HG03159 (cell line): ENCODE measurements around the gene SERPIND1.
"Not testable (repeated sequence)": the region's sequence is repeated elsewhere in the genome, so short reads cannot be mapped to it uniquely, and the experiment has no call there.

Experiments used
- ATAC-seq: cut with Tn5 transposase; IDR thresholded peaks from one replicate; pipeline ENCODE4 v1.9.1; 2021; ENCODE audit warnings: mild to moderate bottlenecking, moderate library complexity; ENCODE audit not compliant: unreplicated experiment

Gene SERPIND1

GRCh38 chr22:20746431-20747189 is 27.3 kb upstream of the SERPIND1 start:
- no peak for ATAC-seq

- no peak for ATAC-seq
Measured at GRCh38 chr22:20747223-20747622, 26.7 kb upstream of the SERPIND1 start.

GRCh38 chr22:20748082-20748481 is 25.8 kb upstream of the SERPIND1 start:
- ATAC-seq: no peak

GRCh38 chr22:20748731-20749428 is 25.0 kb upstream of the SERPIND1 start:
- peak; percentile 60 for ATAC-seq

GRCh38 chr22:20749453-20749852 is 24.5 kb upstream of the SERPIND1 start:
- no peak for ATAC-seq

- no peak for ATAC-seq
Measured at GRCh38 chr22:20750461-20751184, 23.3 kb upstream of the SERPIND1 start.

- ATAC-seq: no peak
Measured at GRCh38 chr22:20751185-20751851, 22.6 kb upstream of the SERPIND1 start.

- no peak for ATAC-seq
Measured at GRCh38 chr22:20752104-20752741, 21.7 kb upstream of the SERPIND1 start.

- ATAC-seq: no peak
Measured at GRCh38 chr22:20752873-20753272, 21.0 kb upstream of the SERPIND1 start.

GRCh38 chr22:20756846-20757245 is 17.1 kb upstream of the SERPIND1 start:
- no peak for ATAC-seq

GRCh38 chr22:20758688-20759087 is 15.2 kb upstream of the SERPIND1 start:
- ATAC-seq: no peak

GRCh38 chr22:20760084-20760483 is 13.8 kb upstream of the SERPIND1 start:
- ATAC-seq: no peak

- ATAC-seq: no peak
Measured at GRCh38 chr22:20761536-20761935, 12.4 kb upstream of the SERPIND1 start.

- ATAC-seq: no peak
Measured at GRCh38 chr22:20762233-20762796, 11.6 kb upstream of the SERPIND1 start.

GRCh38 chr22:20763630-20764470 is 10.1 kb upstream of the SERPIND1 start:
- no peak for ATAC-seq

- no peak for ATAC-seq
Measured at GRCh38 chr22:20764471-20764720, 9.5 kb upstream of the SERPIND1 start.

- no peak for ATAC-seq
Measured at GRCh38 chr22:20764729-20765128, 9.2 kb upstream of the SERPIND1 start.

GRCh38 chr22:20765938-20766337 is 8.0 kb upstream of the SERPIND1 start:
- ATAC-seq: no peak

- no peak for ATAC-seq
Measured at GRCh38 chr22:20766530-20766929, 7.4 kb upstream of the SERPIND1 start.

GRCh38 chr22:20769496-20769826 is 4.5 kb upstream of the SERPIND1 start:
- ATAC-seq: not testable (repeated sequence)
